PFSK-1 (cell line): ENCODE data around the gene KIAA2012.

Experiments used
- FOXP2 ChIP-seq: optimal IDR thresholded peaks from 2 replicates; pipeline ENCODE3; 2011; ENCODE audit warnings: borderline replicate concordance, control low read depth, inconsistent platforms; ENCODE audit not compliant: insufficient read depth; ENCODE audit errors: extremely low read length, extremely low read depth
- POLR2AphosphoS5 ChIP-seq: IDR thresholded peaks from 2 replicates; pipeline ENCODE4 v1.6.1; 2012; ENCODE audit warnings: low read depth, mild to moderate bottlenecking, control low read depth, low read length, moderate library complexity
- SIN3A ChIP-seq: IDR thresholded peaks from 2 replicates; pipeline ENCODE4 v1.6.1; 2012; ENCODE audit warnings: mild to moderate bottlenecking, low read length, moderate library complexity, borderline replicate concordance; ENCODE audit not compliant: insufficient read depth
- TAF1 ChIP-seq: IDR thresholded peaks from 2 replicates; pipeline ENCODE4 v1.6.1; 2012; ENCODE audit warnings: low read length, control low read depth, borderline replicate concordance; ENCODE audit not compliant: insufficient read depth
- TF ChIP-seq, protein P1 (sequence below), 2 experiments: IDR thresholded peaks; 2 replicates each; pipeline versions ENCODE4 v1.6.1 to v1.8.0; 2011 to 2012; ENCODE audit warnings: low read depth in 2 of 2, low read length in 2 of 2, control low read depth in 1 of 2, inconsistent platforms in 1 of 2, mild to moderate bottlenecking in 1 of 2, moderate library complexity in 1 of 2; ENCODE audit not compliant: insufficient read depth in 1 of 2

KIAA2012 gene

DNA sequence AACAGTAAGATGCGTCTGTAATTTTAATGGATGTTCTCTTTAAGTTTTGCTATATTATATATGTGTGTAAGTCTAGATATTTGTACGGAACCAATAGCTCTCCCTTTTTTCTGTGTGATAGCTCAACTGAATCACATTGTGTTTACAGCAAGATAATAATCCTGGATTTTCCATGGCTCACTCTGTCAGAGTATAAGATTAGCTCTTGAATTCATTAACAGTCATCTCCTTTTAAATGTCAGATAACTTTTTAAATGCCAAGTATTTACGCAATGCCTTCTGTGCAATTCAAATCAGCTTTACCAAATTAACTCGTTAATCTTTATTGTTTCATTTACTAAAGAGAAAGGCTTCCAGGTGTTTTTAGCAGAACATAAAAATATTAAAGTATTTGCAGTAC, 76.9 kb downstream of the KIAA2012 start:
- no peak for TF ChIP-seq SIN3A
- TF ChIP-seq POLR2AphosphoS5 = no peak
- TF ChIP-seq, protein P1, sequence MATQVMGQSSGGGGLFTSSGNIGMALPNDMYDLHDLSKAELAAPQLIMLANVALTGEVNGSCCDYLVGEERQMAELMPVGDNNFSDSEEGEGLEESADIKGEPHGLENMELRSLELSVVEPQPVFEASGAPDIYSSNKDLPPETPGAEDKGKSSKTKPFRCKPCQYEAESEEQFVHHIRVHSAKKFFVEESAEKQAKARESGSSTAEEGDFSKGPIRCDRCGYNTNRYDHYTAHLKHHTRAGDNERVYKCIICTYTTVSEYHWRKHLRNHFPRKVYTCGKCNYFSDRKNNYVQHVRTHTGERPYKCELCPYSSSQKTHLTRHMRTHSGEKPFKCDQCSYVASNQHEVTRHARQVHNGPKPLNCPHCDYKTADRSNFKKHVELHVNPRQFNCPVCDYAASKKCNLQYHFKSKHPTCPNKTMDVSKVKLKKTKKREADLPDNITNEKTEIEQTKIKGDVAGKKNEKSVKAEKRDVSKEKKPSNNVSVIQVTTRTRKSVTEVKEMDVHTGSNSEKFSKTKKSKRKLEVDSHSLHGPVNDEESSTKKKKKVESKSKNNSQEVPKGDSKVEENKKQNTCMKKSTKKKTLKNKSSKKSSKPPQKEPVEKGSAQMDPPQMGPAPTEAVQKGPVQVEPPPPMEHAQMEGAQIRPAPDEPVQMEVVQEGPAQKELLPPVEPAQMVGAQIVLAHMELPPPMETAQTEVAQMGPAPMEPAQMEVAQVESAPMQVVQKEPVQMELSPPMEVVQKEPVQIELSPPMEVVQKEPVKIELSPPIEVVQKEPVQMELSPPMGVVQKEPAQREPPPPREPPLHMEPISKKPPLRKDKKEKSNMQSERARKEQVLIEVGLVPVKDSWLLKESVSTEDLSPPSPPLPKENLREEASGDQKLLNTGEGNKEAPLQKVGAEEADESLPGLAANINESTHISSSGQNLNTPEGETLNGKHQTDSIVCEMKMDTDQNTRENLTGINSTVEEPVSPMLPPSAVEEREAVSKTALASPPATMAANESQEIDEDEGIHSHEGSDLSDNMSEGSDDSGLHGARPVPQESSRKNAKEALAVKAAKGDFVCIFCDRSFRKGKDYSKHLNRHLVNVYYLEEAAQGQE (IDR thresholded peaks at IDR 0.05; ENCODE audit: insufficient read depth in 1 of 2, low read depth in 2 of 2, low read length in 2 of 2) = no peak
- no peak for TF ChIP-seq TAF1
- TF ChIP-seq FOXP2 = no peak

DNA sequence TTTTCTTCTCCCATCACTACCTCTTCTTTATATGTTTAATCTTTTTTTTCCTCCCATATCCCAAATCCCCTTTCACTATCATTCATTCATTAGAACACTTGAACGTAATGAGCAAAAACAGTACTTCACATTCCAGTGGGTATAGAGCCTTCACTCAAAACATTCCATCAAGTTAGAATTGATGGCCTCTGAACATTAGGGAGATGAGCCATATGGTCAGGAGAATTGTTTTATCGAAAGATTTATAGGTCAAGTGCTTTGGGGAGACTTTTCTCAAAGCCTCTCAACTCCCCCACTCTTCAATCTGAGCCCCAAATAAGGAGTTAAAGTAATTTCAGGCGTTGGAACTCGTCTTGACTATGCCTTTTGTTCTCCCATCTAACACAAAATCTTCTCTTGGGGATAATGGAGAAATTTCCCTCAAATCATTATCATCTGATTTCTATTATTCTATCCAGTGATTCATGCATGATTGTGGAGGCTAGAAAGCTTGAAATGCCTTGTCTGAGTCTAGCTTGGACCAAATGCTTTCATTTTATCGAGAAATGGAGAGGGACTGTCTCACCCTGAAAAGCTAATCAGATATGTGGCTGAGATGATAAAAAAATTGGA, 79.2 kb downstream of the KIAA2012 start:
- TF ChIP-seq, protein P1 (IDR thresholded peaks at IDR 0.05; ENCODE audit: insufficient read depth in 1 of 2, low read depth in 2 of 2, low read length in 2 of 2) = no peak
- TF ChIP-seq POLR2AphosphoS5 (no peak), SIN3A (no peak), TAF1 (no peak)

DNA sequence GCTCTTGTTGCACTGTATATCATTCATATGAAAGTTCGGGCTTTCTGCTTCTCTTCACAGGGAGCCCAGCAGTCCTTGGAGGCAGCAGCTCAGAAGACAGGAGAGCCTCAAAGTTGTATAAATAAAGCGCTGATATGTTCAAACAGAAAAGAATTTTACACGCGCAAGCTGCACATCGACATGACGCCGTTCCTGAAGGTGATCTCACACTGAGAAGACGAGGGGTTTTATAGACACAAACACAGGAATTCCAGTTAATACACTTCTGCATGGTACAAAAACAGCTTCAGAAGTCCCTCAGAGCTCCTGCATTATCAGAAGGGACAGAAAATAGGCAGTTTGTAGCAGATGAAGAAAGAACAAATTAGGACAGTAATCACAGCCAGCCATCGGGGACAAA, 81.6 kb downstream of the KIAA2012 start:
- TF ChIP-seq, protein P1 (IDR thresholded peaks at IDR 0.05; ENCODE audit: insufficient read depth in 1 of 2, low read depth in 2 of 2, low read length in 2 of 2) = no peak
- TF ChIP-seq FOXP2 = no peak
- TF ChIP-seq SIN3A = no peak
- TF ChIP-seq TAF1 = no peak
- TF ChIP-seq POLR2AphosphoS5 = no peak

DNA sequence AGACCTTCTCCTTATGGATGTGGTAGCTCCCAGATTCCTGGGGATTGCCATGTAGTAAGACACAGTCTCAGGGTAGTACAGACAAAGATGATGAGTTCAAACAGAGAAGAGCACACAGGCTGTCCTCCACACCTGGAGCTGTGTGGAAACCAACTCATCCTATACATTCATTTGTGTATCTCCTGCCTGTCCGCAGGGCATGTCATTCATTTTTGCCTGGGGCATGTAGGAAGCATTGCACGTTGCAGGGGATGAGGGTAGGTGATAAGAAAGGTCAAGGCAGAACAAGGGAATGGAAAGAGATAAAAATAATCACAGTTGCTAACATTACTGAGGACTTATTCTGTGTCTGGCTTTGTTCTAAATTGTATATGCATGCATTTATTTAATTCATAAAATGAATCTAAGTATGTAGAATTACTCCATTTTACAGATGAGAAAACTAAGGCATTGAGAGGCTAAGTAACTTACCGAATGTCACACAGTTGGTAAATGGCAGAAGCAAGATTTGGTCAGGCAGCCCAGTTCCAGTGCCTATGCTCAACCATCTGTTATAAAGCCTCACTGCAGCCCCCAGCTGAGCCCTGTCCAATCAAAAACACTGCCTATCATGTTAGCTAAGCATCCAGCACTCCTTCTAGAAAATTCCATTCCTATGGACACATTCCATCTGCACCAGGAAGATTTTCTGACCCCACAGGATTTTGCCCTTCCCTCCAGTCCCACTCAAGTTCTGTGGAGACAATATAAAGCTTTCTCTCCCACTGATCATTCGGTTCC, 84.3 kb downstream of the KIAA2012 start:
- TF ChIP-seq, protein P1 (IDR thresholded peaks at IDR 0.05; ENCODE audit: insufficient read depth in 1 of 2, low read depth in 2 of 2, low read length in 2 of 2) = no peak
- TF ChIP-seq FOXP2 = no peak
- no peak for TF ChIP-seq POLR2AphosphoS5
- no peak for TF ChIP-seq TAF1
- no peak for TF ChIP-seq SIN3A
